NCI-H226 (cell line): Measurements from ENCODE around the gene BHLHE40.
"Not testable (repeated sequence)": the region's sequence is repeated elsewhere in the genome, so short reads cannot be mapped to it uniquely, and the experiment has no call there.

ENCODE experiments used
- DNase-seq: peaks from one replicate; pipeline ENCODE4 v3.0.0-alpha.2; 2015

The BHLHE40 gene

GRCh38 chr3:4963669-4964570, 15.3 kb upstream of the BHLHE40 start:
- DNase-seq = no peak

- not testable (repeated sequence) for DNase-seq
Observed at GRCh38 chr3:4966006-4966405, 13.2 kb upstream of the BHLHE40 start.

GRCh38 chr3:4967683-4968082, 11.6 kb upstream of the BHLHE40 start:
- DNase-seq = not testable (repeated sequence)

GRCh38 chr3:4971437-4971836, 7.8 kb upstream of the BHLHE40 start:
- not testable (repeated sequence) for DNase-seq

GRCh38 chr3:4971838-4972237, 7.4 kb upstream of the BHLHE40 start:
- no peak for DNase-seq

- no peak for DNase-seq
Observed at GRCh38 chr3:4972652-4973643, 6.3 kb upstream of the BHLHE40 start.

GRCh38 chr3:4974154-4974553, 5.1 kb upstream of the BHLHE40 start:
- DNase-seq = no peak

- peak; percentile 67 for DNase-seq
Observed at GRCh38 chr3:4976109-4976508, 3.1 kb upstream of the BHLHE40 start.

GRCh38 chr3:4977001-4977852, 2.0 kb upstream of the BHLHE40 start:
- DNase-seq = peak; percentile 93

- DNase-seq = no peak
Observed at GRCh38 chr3:4977853-4978203, 1.4 kb upstream of the BHLHE40 start.

- DNase-seq = peak; percentile 99
Observed at GRCh38 chr3:4978204-4978965, 852 bp upstream of the BHLHE40 start.

GRCh38 chr3:4978966-4979427, 240 bp upstream of the BHLHE40 start:
- peak; percentile 98 for DNase-seq

GRCh38 chr3:4980229-4981203, 1.3 kb downstream of the BHLHE40 start:
- DNase-seq = peak; percentile 87

- DNase-seq = no peak
Observed at GRCh38 chr3:4981294-4981664, 2.0 kb downstream of the BHLHE40 start.

- DNase-seq = peak; percentile 82
Observed at GRCh38 chr3:4981665-4982494, 2.6 kb downstream of the BHLHE40 start.

- DNase-seq = no peak
Observed at GRCh38 chr3:4982773-4983738, 3.8 kb downstream of the BHLHE40 start.

GRCh38 chr3:4983739-4984510, 4.7 kb downstream of the BHLHE40 start:
- peak; percentile 87 for DNase-seq

GRCh38 chr3:4984511-4984864, 5.3 kb downstream of the BHLHE40 start:
- DNase-seq = no peak
